ENCODE data around the gene OR14A2.
"Not testable (repeated sequence)": the region's sequence is repeated elsewhere in the genome, so short reads cannot be mapped to it uniquely, and the experiment has no call there.

OR14A2 gene

DNA sequence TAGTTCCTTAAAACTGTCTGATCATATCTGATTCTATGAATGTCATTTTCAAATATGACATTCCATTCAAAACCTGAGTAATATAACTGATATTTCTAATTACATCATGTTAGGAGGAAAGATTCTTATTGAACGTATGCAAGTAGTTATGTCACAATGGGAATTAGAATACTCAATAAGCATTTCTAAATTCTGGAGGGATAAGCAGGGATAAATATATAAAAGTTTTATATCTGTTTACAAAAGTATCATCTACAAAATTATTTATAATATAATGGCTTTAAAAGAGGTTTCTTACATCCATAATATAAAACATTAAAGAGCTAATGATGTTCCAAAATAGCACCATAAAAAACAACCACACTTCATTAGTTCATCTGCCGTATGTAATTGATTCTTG is at the start of gene OR14A2:
Gene OR14A2 (minus strand): TSS at position 101 of the 400 bp plus-strand sequence.
- Mint-ChIP-seq H3K4me3 (no peak within 1 kb of the TSS), H3K4me1 (no peaks in the 10 kb centered on the region), H3K27ac (ENCODE audit: low read depth) (no peak within 1 kb of the TSS), H3K27me3 (no peaks in the 10 kb centered on the region), H3K9me3 (peaks cover 10% of the 10 kb centered on the region), H3K36me3 (ENCODE audit: insufficient read depth) (no peaks in the 10 kb centered on the region)
- ATAC-seq (replicated peaks; ENCODE audit: extremely low read depth, poor library complexity, severe bottlenecking), result no peak
- DNase-seq (ENCODE audit: low spot score in 2 of 2), result no peak

GRCh38 chr1:247797518-247797917 is 49.6 kb upstream of the OR14A2 start:
- DNase-seq (ENCODE audit: low spot score in 2 of 2) (no peak), ATAC-seq (replicated peaks; ENCODE audit: extremely low read depth, poor library complexity, severe bottlenecking) (no peak)
- Mint-ChIP-seq H3K9me3 (peaks cover 5% of the 10 kb centered on the region), H3K27me3 (no peaks in the 10 kb centered on the region), H3K36me3 (ENCODE audit: insufficient read depth) (no peaks in the 10 kb centered on the region), H3K4me3 (no peak overlapping the region), H3K27ac (ENCODE audit: low read depth) (no peak overlapping the region), H3K4me1 (no peaks in the 10 kb centered on the region)

DNA sequence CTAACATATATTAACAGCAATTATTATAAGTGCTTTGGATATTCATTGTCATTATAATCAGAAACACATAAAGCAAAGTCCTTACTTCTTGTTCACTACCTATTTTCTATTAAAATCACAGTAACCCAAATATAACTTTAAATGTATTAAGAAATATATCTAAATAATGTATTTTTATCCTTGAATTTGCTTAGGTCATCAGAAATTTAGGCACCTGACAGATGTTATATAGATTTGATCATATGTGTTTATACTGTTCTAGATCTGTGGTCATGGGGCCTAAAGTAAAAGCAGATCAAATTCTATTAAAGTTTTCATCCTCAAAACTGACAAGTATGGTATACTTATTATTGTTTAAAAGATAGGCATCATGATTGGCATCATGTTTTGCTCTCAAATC is 21.7 kb upstream of the OR14A2 start:
- no peaks in the 10 kb centered on the region for H3K9me3 Mint-ChIP-seq
- no peak overlapping the region for H3K4me3 Mint-ChIP-seq
- no peak overlapping the region for H3K27ac Mint-ChIP-seq (ENCODE audit: low read depth)
- ATAC-seq (replicated peaks; ENCODE audit: extremely low read depth, poor library complexity, severe bottlenecking) (no peak), DNase-seq (ENCODE audit: low spot score in 2 of 2) (no peak)
- H3K36me3 Mint-ChIP-seq (ENCODE audit: insufficient read depth), result no peaks in the 10 kb centered on the region
- no peaks in the 10 kb centered on the region for H3K27me3 Mint-ChIP-seq
- no peaks in the 10 kb centered on the region for H3K4me1 Mint-ChIP-seq

DNA sequence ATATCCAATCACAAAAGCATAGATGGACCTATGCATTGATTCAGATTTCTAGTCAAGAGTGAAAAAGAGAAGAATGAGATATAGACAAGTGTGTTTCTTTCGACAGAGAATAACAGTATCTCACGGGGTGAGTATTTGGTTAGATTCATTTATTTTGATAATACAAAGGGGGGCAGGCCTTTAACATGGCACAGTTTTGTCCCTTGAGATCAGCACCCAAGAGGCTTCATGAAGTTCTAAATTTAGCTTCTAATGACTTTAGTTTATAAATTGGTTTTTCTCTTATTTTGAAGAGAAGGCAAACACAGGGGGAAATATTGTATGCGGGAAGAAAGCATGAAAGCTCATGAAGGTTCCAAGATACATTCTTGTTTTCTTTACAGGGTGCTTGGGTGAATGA is 12.5 kb upstream of the OR14A2 start, which contains the start of gene OR1C1:
Gene OR1C1 (minus strand): TSS at position 101 of the 400 bp plus-strand sequence. CDS start 2,150 bp downstream, outside the sequence.
- ATAC-seq (replicated peaks; ENCODE audit: extremely low read depth, poor library complexity, severe bottlenecking) (no peak), DNase-seq (ENCODE audit: low spot score in 2 of 2) (no peak)
- peaks cover 7% of the 10 kb centered on the region for H3K9me3 Mint-ChIP-seq
- H3K4me3 Mint-ChIP-seq, result no peak within 1 kb of the TSS
- no peak within 1 kb of the TSS for H3K27ac Mint-ChIP-seq (ENCODE audit: low read depth)
- no peaks in the 10 kb centered on the region for H3K27me3 Mint-ChIP-seq
- no peaks in the 10 kb centered on the region for H3K36me3 Mint-ChIP-seq (ENCODE audit: insufficient read depth)
- no peaks in the 10 kb centered on the region for H3K4me1 Mint-ChIP-seq

GRCh38 chr1:247754311-247754710 is 6.4 kb upstream of the OR14A2 start:
- H3K27ac Mint-ChIP-seq (ENCODE audit: low read depth); DNase-seq (ENCODE audit: low spot score in 2 of 2); H3K27me3 Mint-ChIP-seq; H3K4me3 Mint-ChIP-seq; ATAC-seq (replicated peaks; ENCODE audit: extremely low read depth, poor library complexity, severe bottlenecking); H3K4me1 Mint-ChIP-seq; H3K36me3 Mint-ChIP-seq (ENCODE audit: insufficient read depth): not testable (repeated sequence)
- peaks cover 17% of the 10 kb centered on the region for H3K9me3 Mint-ChIP-seq

DNA sequence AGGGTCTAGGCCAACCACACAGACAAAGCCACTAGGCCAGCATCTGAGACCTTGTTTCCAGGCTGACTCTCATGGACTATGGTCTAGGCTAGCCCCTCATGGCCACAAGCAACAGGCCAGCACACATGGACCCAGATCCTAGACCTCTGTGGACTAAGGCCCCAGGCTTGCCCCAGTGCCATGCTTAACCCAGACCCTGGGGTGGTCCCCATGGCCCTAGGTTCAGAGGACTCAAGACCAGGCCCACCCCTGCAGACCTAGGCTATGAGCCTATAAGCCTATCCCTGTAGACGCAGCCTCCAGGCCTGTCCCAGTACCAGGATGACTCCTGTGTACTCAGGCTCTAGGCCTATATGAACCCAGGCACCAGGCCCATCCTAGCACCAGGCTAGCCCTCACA is 1.9 kb upstream of the OR14A2 start:
- no peak overlapping the region for H3K27ac Mint-ChIP-seq (ENCODE audit: low read depth)
- H3K36me3 Mint-ChIP-seq (ENCODE audit: insufficient read depth), result no peaks in the 10 kb centered on the region
- ATAC-seq (replicated peaks; ENCODE audit: extremely low read depth, poor library complexity, severe bottlenecking), result no peak
- peaks cover 10% of the 10 kb centered on the region for H3K9me3 Mint-ChIP-seq
- no peaks in the 10 kb centered on the region for H3K4me1 Mint-ChIP-seq
- no peak overlapping the region for H3K4me3 Mint-ChIP-seq
- no peak for DNase-seq (ENCODE audit: low spot score in 2 of 2)
- no peaks in the 10 kb centered on the region for H3K27me3 Mint-ChIP-seq

- no peaks in the 10 kb centered on the region for H3K4me1 Mint-ChIP-seq
- no peak overlapping the region for H3K27ac Mint-ChIP-seq (ENCODE audit: low read depth)
- no peaks in the 10 kb centered on the region for H3K27me3 Mint-ChIP-seq
- no peak for DNase-seq (ENCODE audit: low spot score in 2 of 2)
- H3K9me3 Mint-ChIP-seq, result peaks cover 10% of the 10 kb centered on the region
- no peak overlapping the region for H3K4me3 Mint-ChIP-seq
- H3K36me3 Mint-ChIP-seq (ENCODE audit: insufficient read depth), result no peaks in the 10 kb centered on the region
- ATAC-seq (replicated peaks; ENCODE audit: extremely low read depth, poor library complexity, severe bottlenecking), result no peak
Measured at GRCh38 chr1:247747616-247748015, 325 bp downstream of the OR14A2 start.

DNA sequence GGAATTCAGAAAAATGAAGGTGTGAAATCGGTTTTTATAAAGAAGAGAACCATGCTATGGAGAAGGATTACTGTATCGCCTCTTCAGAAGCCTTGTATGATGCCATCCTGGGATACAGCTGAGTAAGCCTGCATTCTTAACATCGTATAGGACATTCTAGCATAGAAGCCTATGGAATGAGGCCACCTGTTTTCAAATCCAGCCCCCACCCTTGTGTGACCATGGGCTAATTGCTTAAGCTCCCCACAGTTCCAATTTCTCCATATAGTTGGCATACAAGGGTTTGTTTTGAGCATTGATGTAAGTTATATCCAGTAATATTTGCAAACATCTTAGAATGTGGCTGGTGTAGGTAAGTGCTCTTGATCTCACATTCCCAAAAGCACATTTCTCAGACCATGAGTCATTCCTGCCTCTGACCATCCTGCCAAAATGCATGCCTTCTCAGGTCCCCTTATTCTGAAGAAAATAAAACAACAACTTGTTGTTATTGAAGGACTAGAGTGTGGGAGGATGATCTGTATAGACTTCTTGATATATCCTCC is 1.5 kb downstream of the OR14A2 start:
- no peak for DNase-seq (ENCODE audit: low spot score in 2 of 2)

DNA sequence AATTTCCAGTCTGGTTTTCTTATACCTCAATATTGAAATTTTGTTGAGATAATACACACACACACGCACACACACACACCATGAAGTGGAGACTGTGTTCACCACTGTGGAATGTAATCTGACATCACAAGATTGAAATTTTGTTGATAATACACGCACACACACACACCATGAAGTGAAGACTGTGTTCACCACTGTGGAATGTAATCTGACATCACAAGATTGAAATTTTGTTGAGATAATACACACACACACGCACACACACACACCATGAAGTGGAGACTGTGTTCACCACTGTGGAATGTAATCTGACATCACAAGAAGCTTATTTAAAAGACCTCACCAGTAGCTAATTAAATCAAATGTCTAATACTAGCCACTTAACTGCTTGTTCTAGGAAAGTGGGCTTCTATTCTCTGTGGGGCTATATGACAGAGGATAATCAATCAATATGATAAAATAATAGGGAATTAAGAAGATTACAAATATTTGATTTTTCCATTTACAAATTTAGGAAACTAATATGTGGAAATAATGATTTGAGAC is 5.7 kb downstream of the OR14A2 start:
- H3K36me3 Mint-ChIP-seq (ENCODE audit: insufficient read depth); H3K4me3 Mint-ChIP-seq; H3K27me3 Mint-ChIP-seq; DNase-seq (ENCODE audit: low spot score in 2 of 2); ATAC-seq (replicated peaks; ENCODE audit: extremely low read depth, poor library complexity, severe bottlenecking); H3K27ac Mint-ChIP-seq (ENCODE audit: low read depth); H3K9me3 Mint-ChIP-seq; H3K4me1 Mint-ChIP-seq: not testable (repeated sequence)

More for the DNA sequence above, 1.5 kb downstream of the OR14A2 start:
- H3K4me1 Mint-ChIP-seq, result no peaks in the 10 kb centered on the region
- H3K27ac Mint-ChIP-seq (ENCODE audit: low read depth), result no peak overlapping the region
- no peaks in the 10 kb centered on the region for H3K36me3 Mint-ChIP-seq (ENCODE audit: insufficient read depth)
- no peak overlapping the region for H3K4me3 Mint-ChIP-seq
- no peaks in the 10 kb centered on the region for H3K27me3 Mint-ChIP-seq
- H3K9me3 Mint-ChIP-seq, result peaks cover 10% of the 10 kb centered on the region
- no peak for ATAC-seq (replicated peaks; ENCODE audit: extremely low read depth, poor library complexity, severe bottlenecking)

GRCh38 chr1:247741756-247742155 is 6.2 kb downstream of the OR14A2 start:
- no peak for ATAC-seq (replicated peaks; ENCODE audit: extremely low read depth, poor library complexity, severe bottlenecking)
- DNase-seq (ENCODE audit: low spot score in 2 of 2), result no peak
- Mint-ChIP-seq H3K27ac (ENCODE audit: low read depth) (no peak overlapping the region), H3K4me1 (no peaks in the 10 kb centered on the region), H3K4me3 (no peak overlapping the region), H3K27me3 (no peaks in the 10 kb centered on the region), H3K9me3 (no peaks in the 10 kb centered on the region), H3K36me3 (ENCODE audit: insufficient read depth) (no peaks in the 10 kb centered on the region)

GRCh38 chr1:247740721-247741120 is 7.2 kb downstream of the OR14A2 start:
- no peaks in the 10 kb centered on the region for H3K9me3 Mint-ChIP-seq
- DNase-seq (ENCODE audit: low spot score in 2 of 2) (no peak), ATAC-seq (replicated peaks; ENCODE audit: extremely low read depth, poor library complexity, severe bottlenecking) (no peak)
- no peaks in the 10 kb centered on the region for H3K4me1 Mint-ChIP-seq
- no peaks in the 10 kb centered on the region for H3K36me3 Mint-ChIP-seq (ENCODE audit: insufficient read depth)
- H3K27ac Mint-ChIP-seq (ENCODE audit: low read depth), result no peak overlapping the region
- H3K27me3 Mint-ChIP-seq, result no peaks in the 10 kb centered on the region
- H3K4me3 Mint-ChIP-seq, result no peak overlapping the region

DNA sequence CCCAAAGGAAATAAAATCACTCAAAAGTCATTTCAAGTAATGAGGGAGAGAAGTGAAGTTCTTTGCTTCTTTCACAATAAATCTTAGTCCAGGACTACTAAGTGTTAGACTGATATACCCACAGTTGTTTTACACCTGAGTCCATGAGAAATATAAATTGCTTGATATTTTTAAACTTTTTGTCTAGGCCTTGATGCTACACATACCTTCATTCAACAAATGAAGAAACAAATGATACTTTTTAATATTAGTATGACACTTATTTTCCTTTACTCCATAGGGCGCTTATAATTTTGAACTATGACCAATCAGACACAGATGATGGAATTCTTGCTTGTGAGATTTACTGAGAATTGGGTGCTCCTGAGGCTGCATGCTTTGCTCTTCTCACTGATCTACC is 9.6 kb downstream of the OR14A2 start, which contains the start of gene OR14K1:
Gene OR14K1 (plus strand): TSS at position 301 of the 400 bp plus-strand sequence. CDS start 0 bp downstream, at position 301.
- H3K4me3 Mint-ChIP-seq, result no peak within 1 kb of the TSS
- H3K9me3 Mint-ChIP-seq, result no peaks in the 10 kb centered on the region
- no peaks in the 10 kb centered on the region for H3K4me1 Mint-ChIP-seq
- H3K27ac Mint-ChIP-seq (ENCODE audit: low read depth), result no peak within 1 kb of the TSS
- no peaks in the 10 kb centered on the region for H3K27me3 Mint-ChIP-seq
- ATAC-seq (replicated peaks; ENCODE audit: extremely low read depth, poor library complexity, severe bottlenecking) (no peak), DNase-seq (ENCODE audit: low spot score in 2 of 2) (no peak)
- H3K36me3 Mint-ChIP-seq (ENCODE audit: insufficient read depth), result no peaks in the 10 kb centered on the region

DNA sequence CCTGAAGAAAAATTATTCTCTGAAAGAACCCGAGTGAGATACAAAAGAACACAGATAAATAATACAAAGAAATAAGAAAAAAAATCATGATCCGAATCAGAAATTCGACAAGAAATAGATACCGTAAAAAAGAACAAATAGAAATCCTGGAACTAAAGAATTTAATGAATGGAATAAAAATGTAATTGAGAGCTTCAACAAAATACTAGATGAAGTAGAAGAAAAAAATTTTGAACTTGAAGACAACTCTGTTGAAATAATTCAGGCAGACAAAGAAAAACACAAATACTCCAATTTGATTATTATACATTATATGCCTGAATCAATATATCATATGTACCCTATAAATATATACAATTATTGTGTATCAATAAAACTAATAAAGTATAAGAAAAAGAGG is 26.7 kb downstream of the OR14A2 start:
- ATAC-seq (replicated peaks; ENCODE audit: extremely low read depth, poor library complexity, severe bottlenecking) (no peak), DNase-seq (ENCODE audit: low spot score in 2 of 2) (no peak)
- no peaks in the 10 kb centered on the region for H3K36me3 Mint-ChIP-seq (ENCODE audit: insufficient read depth)
- H3K4me1 Mint-ChIP-seq, result no peaks in the 10 kb centered on the region
- H3K27ac Mint-ChIP-seq (ENCODE audit: low read depth), result no peak overlapping the region
- H3K9me3 Mint-ChIP-seq, result peaks cover 26% of the 10 kb centered on the region
- no peaks in the 10 kb centered on the region for H3K27me3 Mint-ChIP-seq
- H3K4me3 Mint-ChIP-seq, result no peak overlapping the region

All from central memory CD8-positive, alpha-beta T cell (primary cell).